ENCODE data around the gene VMO1.
"Not testable (repeated sequence)": the region's sequence is repeated elsewhere in the genome, so short reads cannot be mapped to it uniquely, and the experiment has no call there.

VMO1 gene, protein sequence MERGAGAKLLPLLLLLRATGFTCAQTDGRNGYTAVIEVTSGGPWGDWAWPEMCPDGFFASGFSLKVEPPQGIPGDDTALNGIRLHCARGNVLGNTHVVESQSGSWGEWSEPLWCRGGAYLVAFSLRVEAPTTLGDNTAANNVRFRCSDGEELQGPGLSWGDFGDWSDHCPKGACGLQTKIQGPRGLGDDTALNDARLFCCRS

DNA sequence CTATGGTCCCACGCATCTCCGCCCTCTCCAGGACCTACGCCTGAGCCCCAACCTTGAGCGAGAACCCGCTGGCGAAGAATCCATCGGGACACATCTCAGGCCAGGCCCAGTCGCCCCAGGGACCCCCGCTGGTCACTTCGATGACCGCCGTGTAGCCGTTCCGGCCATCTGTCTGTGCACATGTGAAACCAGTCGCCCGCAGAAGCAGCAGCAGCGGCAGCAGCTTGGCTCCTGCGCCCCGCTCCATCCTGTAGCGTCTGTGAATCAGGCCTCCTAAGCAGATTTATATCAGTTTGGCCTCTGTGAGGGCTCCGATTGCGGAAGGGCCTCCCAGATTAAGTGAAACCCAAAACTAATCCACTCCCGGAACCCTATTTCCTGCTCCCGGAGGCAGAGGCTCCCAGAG is at the start of gene VMO1:
TSS of gene VMO1 (minus strand) at position 259 of the 406 bp plus-strand sequence. CDS start at position 247, 12 bp downstream.
- peak within 1 kb of the TSS; percentile 7 to 61 for H3K4me3 ChIP-seq (ENCODE audit: low read depth in 1 of 2, low read length in 2 of 2)
- peaks cover 32% of the 10 kb centered on the region for H3K4me1 ChIP-seq (ENCODE audit: insufficient read depth, low read length)
- peak within 1 kb of the TSS; percentile 54 for H3K27ac ChIP-seq (ENCODE audit: low read depth, low read length)
- no peak within 1 kb of the TSS for H3K9ac ChIP-seq (ENCODE audit: low read length)
- H3K36me3 ChIP-seq (ENCODE audit: insufficient read depth, low read length) = no peaks in the 10 kb centered on the region
- H3K9me3 ChIP-seq (ENCODE audit: low read length) = no peaks in the 10 kb centered on the region
- peaks cover 12 to 23% of the 10 kb centered on the region in 2 donors for H3K27me3 ChIP-seq (ENCODE audit: control insufficient read depth in 1 of 2, insufficient read depth in 2 of 2, low read length in 2 of 2)

DNA sequence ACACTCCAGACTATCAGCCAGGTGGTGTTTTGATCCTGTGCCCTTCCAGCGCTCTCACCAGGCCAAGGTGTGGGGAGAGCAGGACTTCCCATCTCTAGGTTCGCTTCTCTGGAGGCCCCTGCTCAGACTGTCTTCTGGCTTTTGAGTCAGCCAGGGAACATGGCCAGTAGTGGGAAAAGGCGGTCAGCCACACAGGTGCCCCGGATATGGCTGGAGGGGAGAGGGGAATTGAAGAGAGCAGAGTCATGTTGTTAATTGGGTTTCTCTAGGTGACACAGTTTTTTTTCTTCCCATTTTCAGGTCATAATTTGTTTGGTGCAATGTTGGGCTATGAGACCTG is 48.5 kb upstream of the VMO1 start:
- Histone ChIP-seq H3K4me1 (ENCODE audit: insufficient read depth, low read length) (peaks cover 29% of the 10 kb centered on the region), H3K9me3 (ENCODE audit: low read length) (no peaks in the 10 kb centered on the region), H3K9ac (ENCODE audit: low read length) (peak overlapping the region; percentile 71), H3K4me3 (ENCODE audit: low read depth in 1 of 2, low read length in 2 of 2) (peak overlapping the region in 1 of 2 donors; percentile 75), H3K27ac (ENCODE audit: low read depth, low read length) (peak overlapping the region; percentile 85), H3K36me3 (ENCODE audit: insufficient read depth, low read length) (no peaks in the 10 kb centered on the region), H3K27me3 (ENCODE audit: control insufficient read depth in 1 of 2, insufficient read depth in 2 of 2, low read length in 2 of 2) (no peaks in the 10 kb centered on the region)

GRCh38 chr17:4833941-4834680 is 47.9 kb upstream of the VMO1 start:
- H3K9me3 ChIP-seq (ENCODE audit: low read length) = no peaks in the 10 kb centered on the region
- H3K36me3 ChIP-seq (ENCODE audit: insufficient read depth, low read length) = no peaks in the 10 kb centered on the region
- peak overlapping the region; percentile 85 for H3K27ac ChIP-seq (ENCODE audit: low read depth, low read length)
- peak overlapping the region; percentile 75 to 88 for H3K4me3 ChIP-seq (ENCODE audit: low read depth in 1 of 2, low read length in 2 of 2)
- no peaks in the 10 kb centered on the region for H3K27me3 ChIP-seq (ENCODE audit: control insufficient read depth in 1 of 2, insufficient read depth in 2 of 2, low read length in 2 of 2)
- peaks cover 29% of the 10 kb centered on the region for H3K4me1 ChIP-seq (ENCODE audit: insufficient read depth, low read length)
- peak overlapping the region; percentile 71 for H3K9ac ChIP-seq (ENCODE audit: low read length)

DNA sequence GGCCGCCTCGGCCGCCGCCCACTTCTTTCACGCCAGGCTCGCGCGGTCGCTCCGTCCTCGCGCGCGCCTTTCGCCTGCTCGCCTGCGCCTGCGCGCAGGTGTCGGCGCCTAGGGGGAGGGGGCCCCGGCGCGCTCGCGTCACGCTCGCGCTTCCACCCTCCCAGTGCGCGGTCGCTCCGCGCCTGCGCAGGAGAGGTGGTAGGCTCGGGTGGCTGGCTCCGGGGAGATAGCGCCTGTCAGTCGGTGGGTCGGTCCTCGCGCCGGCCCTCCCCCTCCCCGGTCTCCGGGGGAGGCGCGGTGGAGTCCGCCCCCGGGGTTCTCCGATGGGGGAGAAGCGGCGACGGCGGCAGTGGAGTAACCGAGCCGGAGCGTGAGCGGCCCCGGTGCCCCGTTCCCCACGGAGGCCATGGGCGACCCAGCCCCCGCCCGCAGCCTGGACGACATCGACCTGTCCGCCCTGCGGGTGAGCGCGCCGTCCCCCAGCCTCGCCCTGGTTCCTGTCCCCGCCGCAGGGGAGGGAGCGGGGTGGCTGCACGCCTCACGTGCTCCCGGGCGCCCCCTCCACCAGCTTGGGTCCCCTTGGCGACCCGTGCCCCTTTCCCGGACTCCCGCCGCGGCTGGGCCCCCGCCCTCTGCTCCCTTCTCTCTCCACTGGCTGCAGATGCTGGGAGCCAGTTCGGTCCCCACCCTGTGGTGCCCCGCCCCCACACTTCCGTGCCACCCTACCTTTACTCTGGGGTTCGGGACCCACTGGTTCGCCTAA is 47.2 kb upstream of the VMO1 start, which contains the start of gene MINK1:
TSS of gene MINK1 (plus strand) at position 163 of the 763 bp plus-strand sequence. CDS start at position 407, 244 bp downstream.
- peak within 1 kb of the TSS; percentile 71 for H3K9ac ChIP-seq (ENCODE audit: low read length)
- peak within 1 kb of the TSS; percentile 75 to 88 for H3K4me3 ChIP-seq (ENCODE audit: low read depth in 1 of 2, low read length in 2 of 2)
- peaks cover 27% of the 10 kb centered on the region for H3K4me1 ChIP-seq (ENCODE audit: insufficient read depth, low read length)
- no peaks in the 10 kb centered on the region for H3K27me3 ChIP-seq (ENCODE audit: control insufficient read depth in 1 of 2, insufficient read depth in 2 of 2, low read length in 2 of 2)
- H3K27ac ChIP-seq (ENCODE audit: low read depth, low read length) = peak within 1 kb of the TSS; percentile 85
- no peaks in the 10 kb centered on the region for H3K36me3 ChIP-seq (ENCODE audit: insufficient read depth, low read length)
- no peaks in the 10 kb centered on the region for H3K9me3 ChIP-seq (ENCODE audit: low read length)

- Histone ChIP-seq H3K27ac (ENCODE audit: low read depth, low read length) (peak overlapping the region; percentile 85), H3K4me1 (ENCODE audit: insufficient read depth, low read length) (peaks cover 22% of the 10 kb centered on the region), H3K9ac (ENCODE audit: low read length) (peak overlapping the region; percentile 61), H3K4me3 (ENCODE audit: low read depth in 1 of 2, low read length in 2 of 2) (peak overlapping the region; percentile 75 to 88)
- H3K9me3 ChIP-seq (ENCODE audit: low read length); H3K27me3 ChIP-seq (ENCODE audit: control insufficient read depth in 1 of 2, insufficient read depth in 2 of 2, low read length in 2 of 2); H3K36me3 ChIP-seq (ENCODE audit: insufficient read depth, low read length): not testable (repeated sequence)
These were observed 46.6 kb upstream of the VMO1 start for GRCh38 chr17:4832829-4833177.

GRCh38 chr17:4827399-4827798 is 41.2 kb upstream of the VMO1 start:
- H3K9ac ChIP-seq (ENCODE audit: low read length) = no peak overlapping the region
- H3K27me3 ChIP-seq (ENCODE audit: control insufficient read depth in 1 of 2, insufficient read depth in 2 of 2, low read length in 2 of 2) = no peaks in the 10 kb centered on the region
- H3K36me3 ChIP-seq (ENCODE audit: insufficient read depth, low read length) = no peaks in the 10 kb centered on the region
- no peak overlapping the region for H3K27ac ChIP-seq (ENCODE audit: low read depth, low read length)
- no peak overlapping the region for H3K4me3 ChIP-seq (ENCODE audit: low read depth in 1 of 2, low read length in 2 of 2)
- no peaks in the 10 kb centered on the region for H3K4me1 ChIP-seq (ENCODE audit: insufficient read depth, low read length)
- H3K9me3 ChIP-seq (ENCODE audit: low read length) = no peaks in the 10 kb centered on the region

DNA sequence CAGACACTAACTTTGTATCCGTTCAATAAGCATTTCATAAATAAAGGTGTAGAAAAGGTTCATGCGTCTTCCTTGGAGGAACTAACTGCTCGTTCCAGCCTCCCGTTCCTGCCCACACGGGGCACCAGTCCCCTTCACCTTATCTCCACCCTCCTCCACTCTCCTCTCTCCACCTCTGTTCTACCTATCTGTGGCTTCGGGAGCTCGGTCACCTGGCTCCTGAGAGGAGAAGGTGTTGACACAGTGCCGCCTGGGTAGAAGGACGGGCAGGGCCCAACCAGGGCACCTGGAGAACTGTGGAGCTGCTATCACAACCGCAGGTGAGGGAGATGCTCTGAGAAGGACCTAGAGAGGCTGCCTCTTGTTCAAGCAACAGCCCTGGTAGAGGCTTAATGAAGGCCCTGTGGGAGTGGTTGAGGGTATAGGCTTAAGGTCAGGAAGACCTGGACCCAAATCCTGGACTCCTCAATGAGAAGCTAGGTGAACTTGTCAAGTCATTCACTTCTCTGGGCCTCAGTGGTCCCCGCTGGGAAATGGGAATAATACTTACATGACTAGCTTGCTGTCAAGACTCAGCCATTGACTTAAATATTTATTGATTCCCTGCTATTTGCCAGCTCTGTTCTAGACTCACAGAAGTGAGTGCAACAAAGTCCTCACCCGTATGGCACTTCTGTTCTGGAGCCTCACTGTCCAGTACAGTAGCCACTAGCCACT is 37.4 kb upstream of the VMO1 start:
- Histone ChIP-seq H3K9ac (ENCODE audit: low read length) (no peak overlapping the region), H3K4me3 (ENCODE audit: low read depth in 1 of 2, low read length in 2 of 2) (no peak overlapping the region), H3K4me1 (ENCODE audit: insufficient read depth, low read length) (no peaks in the 10 kb centered on the region), H3K9me3 (ENCODE audit: low read length) (no peaks in the 10 kb centered on the region), H3K27ac (ENCODE audit: low read depth, low read length) (no peak overlapping the region), H3K36me3 (ENCODE audit: insufficient read depth, low read length) (peaks cover 12% of the 10 kb centered on the region), H3K27me3 (ENCODE audit: control insufficient read depth in 1 of 2, insufficient read depth in 2 of 2, low read length in 2 of 2) (no peaks in the 10 kb centered on the region)

DNA sequence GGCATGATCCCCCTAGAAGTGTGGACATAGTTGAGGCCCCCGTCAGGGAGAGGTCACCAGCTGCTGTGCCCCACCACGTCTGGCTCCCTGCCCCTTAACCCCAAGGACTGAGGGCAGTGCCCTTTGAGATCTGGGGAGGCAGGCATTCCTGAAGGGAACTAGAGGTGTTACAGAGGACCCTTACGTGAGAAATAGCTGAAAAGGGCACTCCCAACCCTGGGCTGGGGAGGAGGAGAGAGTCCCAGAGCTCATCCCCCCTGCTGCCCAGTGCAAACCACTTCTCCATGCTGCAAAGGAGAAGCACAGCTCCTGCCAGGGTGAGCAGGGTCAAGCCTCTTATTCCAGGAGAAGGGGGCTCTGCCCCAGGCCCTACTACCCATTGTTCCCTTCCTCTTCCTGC is 36.7 kb upstream of the VMO1 start:
- H3K9me3 ChIP-seq (ENCODE audit: low read length) = no peaks in the 10 kb centered on the region
- no peak overlapping the region for H3K27ac ChIP-seq (ENCODE audit: low read depth, low read length)
- H3K4me1 ChIP-seq (ENCODE audit: insufficient read depth, low read length) = no peaks in the 10 kb centered on the region
- no peaks in the 10 kb centered on the region for H3K27me3 ChIP-seq (ENCODE audit: control insufficient read depth in 1 of 2, insufficient read depth in 2 of 2, low read length in 2 of 2)
- peaks cover 15% of the 10 kb centered on the region for H3K36me3 ChIP-seq (ENCODE audit: insufficient read depth, low read length)
- H3K9ac ChIP-seq (ENCODE audit: low read length) = no peak overlapping the region
- H3K4me3 ChIP-seq (ENCODE audit: low read depth in 1 of 2, low read length in 2 of 2) = no peak overlapping the region

DNA sequence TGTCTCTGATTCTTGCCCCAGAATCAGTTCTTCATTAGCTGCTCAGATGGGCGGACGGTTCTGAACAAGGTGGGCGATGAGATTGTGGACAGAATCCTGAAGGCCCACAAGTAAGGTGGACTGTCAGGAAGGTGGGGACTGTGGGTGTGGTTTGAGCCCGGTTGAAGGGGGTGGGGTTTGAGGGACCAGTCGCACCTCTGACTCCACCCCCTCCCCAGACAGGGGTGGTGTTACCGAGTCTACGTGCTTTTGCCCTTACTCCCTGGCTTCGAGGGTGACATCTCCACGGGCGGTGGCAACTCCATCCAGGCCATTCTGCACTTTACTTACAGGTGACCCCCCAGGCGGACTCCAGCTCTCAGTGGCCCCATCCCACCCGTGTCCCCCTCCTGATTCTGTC is 32.1 kb upstream of the VMO1 start:
- Histone ChIP-seq H3K4me3 (ENCODE audit: low read depth in 1 of 2, low read length in 2 of 2) (no peak overlapping the region), H3K9ac (ENCODE audit: low read length) (no peak overlapping the region), H3K36me3 (ENCODE audit: insufficient read depth, low read length) (peaks cover 34% of the 10 kb centered on the region), H3K27ac (ENCODE audit: low read depth, low read length) (no peak overlapping the region), H3K27me3 (ENCODE audit: control insufficient read depth in 1 of 2, insufficient read depth in 2 of 2, low read length in 2 of 2) (no peaks in the 10 kb centered on the region), H3K4me1 (ENCODE audit: insufficient read depth, low read length) (no peaks in the 10 kb centered on the region), H3K9me3 (ENCODE audit: low read length) (no peaks in the 10 kb centered on the region)

GRCh38 chr17:4816826-4817225 is 30.7 kb upstream of the VMO1 start:
- Histone ChIP-seq H3K9ac (ENCODE audit: low read length) (no peak overlapping the region), H3K9me3 (ENCODE audit: low read length) (no peaks in the 10 kb centered on the region), H3K27me3 (ENCODE audit: control insufficient read depth in 1 of 2, insufficient read depth in 2 of 2, low read length in 2 of 2) (no peaks in the 10 kb centered on the region), H3K4me3 (ENCODE audit: low read depth in 1 of 2, low read length in 2 of 2) (no peak overlapping the region), H3K4me1 (ENCODE audit: insufficient read depth, low read length) (no peaks in the 10 kb centered on the region), H3K27ac (ENCODE audit: low read depth, low read length) (no peak overlapping the region), H3K36me3 (ENCODE audit: insufficient read depth, low read length) (peaks cover 33% of the 10 kb centered on the region)

GRCh38 chr17:4815043-4815675 is 29.0 kb upstream of the VMO1 start:
- Histone ChIP-seq H3K4me1 (ENCODE audit: insufficient read depth, low read length) (no peaks in the 10 kb centered on the region), H3K9me3 (ENCODE audit: low read length) (no peaks in the 10 kb centered on the region), H3K27ac (ENCODE audit: low read depth, low read length) (no peak overlapping the region), H3K27me3 (ENCODE audit: control insufficient read depth in 1 of 2, insufficient read depth in 2 of 2, low read length in 2 of 2) (no peaks in the 10 kb centered on the region), H3K36me3 (ENCODE audit: insufficient read depth, low read length) (peaks cover 32% of the 10 kb centered on the region), H3K4me3 (ENCODE audit: low read depth in 1 of 2, low read length in 2 of 2) (no peak overlapping the region), H3K9ac (ENCODE audit: low read length) (no peak overlapping the region)

All from muscle layer of colon (tissue), 2 donors.